Immature natural killer cell (primary cell): ENCODE results near the gene ZSWIM6. TPM values are rescaled to one million over a fixed set of nuclear protein-coding genes. Genes with fewer than 3 reads are reported as not detected.

Experiments used
- DNase-seq, 3 donors: peaks; one replicate each; pipeline ENCODE4 v3.0.0; 2022; ENCODE audit warnings: mixed read lengths in 1 of 3
- H3K27ac Mint-ChIP-seq, 6 donors: one replicate each; pipeline ENCODE4 v1.8.0; 2020; ENCODE audit warnings: mixed read lengths in 6 of 6, mild to moderate bottlenecking in 5 of 6, inconsistent platforms in 4 of 6, moderate library complexity in 3 of 6
- H3K27me3 Mint-ChIP-seq, 3 donors: one replicate each; pipeline ENCODE4 v1.8.0; 2020 to 2021; ENCODE audit warnings: low read depth in 3 of 3, mild to moderate bottlenecking in 3 of 3, mixed read lengths in 3 of 3, moderate library complexity in 3 of 3, inconsistent platforms in 1 of 3
- H3K36me3 Mint-ChIP-seq, 3 donors: one replicate each; pipeline ENCODE4 v1.8.0; 2020; ENCODE audit warnings: mixed read lengths in 3 of 3, inconsistent platforms in 2 of 3, mild to moderate bottlenecking in 2 of 3
- H3K4me1 Mint-ChIP-seq, 2 donors: one replicate each; pipeline ENCODE4 v1.8.0; 2020; ENCODE audit warnings: inconsistent platforms in 2 of 2, mild to moderate bottlenecking in 2 of 2, mixed read lengths in 2 of 2, moderate library complexity in 1 of 2
- H3K4me3 Mint-ChIP-seq, 5 donors: one replicate each; pipeline ENCODE4 v1.8.0; 2020; ENCODE audit warnings: mild to moderate bottlenecking in 5 of 5, mixed read lengths in 5 of 5, inconsistent platforms in 3 of 5, moderate library complexity in 3 of 5
- H3K9me3 Mint-ChIP-seq, 6 donors: one replicate each; pipeline ENCODE4 v1.8.0; 2020; ENCODE audit warnings: mild to moderate bottlenecking in 6 of 6, mixed read lengths in 6 of 6, inconsistent platforms in 4 of 6, moderate library complexity in 3 of 6
- polyA plus RNA-seq, 3 donors: library from polyadenylated mRNA; unstranded; fragments of 300-500 nt; fragmentation: Illumina TruSeq; gene quantifications; one replicate each; pipeline ENCODE4 v1.2.3, GENCODE V29; 2021

ZSWIM6 gene
- polyA plus RNA-seq, 3 donors from 2014 or later, result 0.40 to 0.76 (median 0.43) TPM

- DNase-seq, result no peak
- Mint-ChIP-seq H3K9me3 (no peaks in the 10 kb centered on the region), H3K27ac (no peak overlapping the region), H3K4me1 (peaks cover 6 to 24% of the 10 kb centered on the region in 2 donors), H3K27me3 (no peaks in the 10 kb centered on the region), H3K4me3 (no peak overlapping the region), H3K36me3 (no peaks in the 10 kb centered on the region)
Observed at GRCh38 chr5:61466017-61466416, 134.0 kb downstream of the ZSWIM6 start.

- H3K27ac Mint-ChIP-seq, result no peak overlapping the region
- peaks cover 22 to 43% of the 10 kb centered on the region in 2 donors for H3K4me1 Mint-ChIP-seq
- H3K9me3 Mint-ChIP-seq, result no peaks in the 10 kb centered on the region
- H3K36me3 Mint-ChIP-seq, result no peaks in the 10 kb centered on the region
- no peaks in the 10 kb centered on the region for H3K27me3 Mint-ChIP-seq
- no peak overlapping the region for H3K4me3 Mint-ChIP-seq
- DNase-seq, result no peak
Observed at GRCh38 chr5:61467766-61468482, 135.9 kb downstream of the ZSWIM6 start.

- H3K36me3 Mint-ChIP-seq, result no peaks in the 10 kb centered on the region
- no peak overlapping the region for H3K4me3 Mint-ChIP-seq
- H3K4me1 Mint-ChIP-seq, result peaks cover 22 to 45% of the 10 kb centered on the region in 2 donors
- H3K27me3 Mint-ChIP-seq, result no peaks in the 10 kb centered on the region
- DNase-seq, result no peak
- H3K9me3 Mint-ChIP-seq, result no peaks in the 10 kb centered on the region
- H3K27ac Mint-ChIP-seq, result no peak overlapping the region
Observed at GRCh38 chr5:61468483-61468865, 136.4 kb downstream of the ZSWIM6 start.

- Mint-ChIP-seq H3K27ac (no peak overlapping the region), H3K4me1 (peaks cover 21 to 33% of the 10 kb centered on the region in 2 donors), H3K27me3 (no peaks in the 10 kb centered on the region), H3K9me3 (no peaks in the 10 kb centered on the region), H3K36me3 (peaks cover 5 to 8% (median 7%) of the 10 kb centered on the region in 3 donors), H3K4me3 (no peak overlapping the region)
- no peak for DNase-seq
Observed at GRCh38 chr5:61471352-61471751, 139.3 kb downstream of the ZSWIM6 start.

GRCh38 chr5:61472172-61472958, 140.3 kb downstream of the ZSWIM6 start:
- DNase-seq, result no peak
- Mint-ChIP-seq H3K4me1 (peaks cover 21 to 33% of the 10 kb centered on the region in 2 donors), H3K36me3 (peaks cover 7 to 9% (median 8%) of the 10 kb centered on the region in 3 donors), H3K27ac (peak overlapping the region in 3 of 6 donors; percentile 2 to 9 (median 7)), H3K4me3 (no peak overlapping the region), H3K9me3 (no peaks in the 10 kb centered on the region), H3K27me3 (no peaks in the 10 kb centered on the region)

GRCh38 chr5:61474746-61475145, 142.7 kb downstream of the ZSWIM6 start:
- H3K36me3 Mint-ChIP-seq, result peaks cover 7 to 12% (median 8%) of the 10 kb centered on the region in 3 donors
- no peak overlapping the region for H3K27ac Mint-ChIP-seq
- peaks cover 22 to 33% of the 10 kb centered on the region in 2 donors for H3K4me1 Mint-ChIP-seq
- DNase-seq, result no peak
- no peaks in the 10 kb centered on the region for H3K27me3 Mint-ChIP-seq
- H3K4me3 Mint-ChIP-seq, result no peak overlapping the region
- H3K9me3 Mint-ChIP-seq, result no peaks in the 10 kb centered on the region

GRCh38 chr5:61477788-61478187, 145.7 kb downstream of the ZSWIM6 start:
- H3K36me3 Mint-ChIP-seq, result peaks cover 7 to 12% (median 8%) of the 10 kb centered on the region in 3 donors
- peaks cover 3 to 4% of the 10 kb centered on the region in 2 donors for H3K4me1 Mint-ChIP-seq
- no peak overlapping the region for H3K4me3 Mint-ChIP-seq
- H3K9me3 Mint-ChIP-seq, result no peaks in the 10 kb centered on the region
- H3K27ac Mint-ChIP-seq, result no peak overlapping the region
- DNase-seq, result no peak
- no peaks in the 10 kb centered on the region for H3K27me3 Mint-ChIP-seq

GRCh38 chr5:61479850-61480614, 148.0 kb downstream of the ZSWIM6 start:
- DNase-seq, result no peak
- H3K36me3 Mint-ChIP-seq, result peaks cover 3 to 7% (median 5%) of the 10 kb centered on the region in 3 donors
- no peaks in the 10 kb centered on the region for H3K27me3 Mint-ChIP-seq
- no peak overlapping the region for H3K27ac Mint-ChIP-seq
- no peak overlapping the region for H3K4me3 Mint-ChIP-seq
- no peaks in the 10 kb centered on the region for H3K9me3 Mint-ChIP-seq
- H3K4me1 Mint-ChIP-seq, result peaks cover 0 to 2% of the 10 kb centered on the region in 2 donors

GRCh38 chr5:61482980-61483379, 150.9 kb downstream of the ZSWIM6 start:
- no peaks in the 10 kb centered on the region for H3K27me3 Mint-ChIP-seq
- no peak for DNase-seq
- no peaks in the 10 kb centered on the region for H3K9me3 Mint-ChIP-seq
- H3K4me3 Mint-ChIP-seq, result no peak overlapping the region
- H3K27ac Mint-ChIP-seq, result no peak overlapping the region
- no peaks in the 10 kb centered on the region for H3K36me3 Mint-ChIP-seq
- H3K4me1 Mint-ChIP-seq, result peaks cover 7 to 16% of the 10 kb centered on the region in 2 donors

- no peak overlapping the region for H3K27ac Mint-ChIP-seq
- peaks cover 3 to 7% (median 4%) of the 10 kb centered on the region in 3 donors for H3K36me3 Mint-ChIP-seq
- no peak overlapping the region for H3K4me3 Mint-ChIP-seq
- no peaks in the 10 kb centered on the region for H3K27me3 Mint-ChIP-seq
- DNase-seq, result no peak
- H3K9me3 Mint-ChIP-seq, result peaks cover 0 to 3% (median 0%) of the 10 kb centered on the region in 6 donors
- peaks cover 6 to 16% of the 10 kb centered on the region in 2 donors for H3K4me1 Mint-ChIP-seq
Observed at GRCh38 chr5:61486476-61486875, 154.4 kb downstream of the ZSWIM6 start.

GRCh38 chr5:61489574-61489973, 157.5 kb downstream of the ZSWIM6 start:
- peaks cover 0 to 3% (median 0%) of the 10 kb centered on the region in 6 donors for H3K9me3 Mint-ChIP-seq
- no peak overlapping the region for H3K27ac Mint-ChIP-seq
- no peaks in the 10 kb centered on the region for H3K27me3 Mint-ChIP-seq
- no peak for DNase-seq
- H3K4me1 Mint-ChIP-seq, result peaks cover 7 to 16% of the 10 kb centered on the region in 2 donors
- peaks cover 8 to 12% (median 9%) of the 10 kb centered on the region in 3 donors for H3K36me3 Mint-ChIP-seq
- H3K4me3 Mint-ChIP-seq, result no peak overlapping the region

GRCh38 chr5:61491861-61492260, 159.8 kb downstream of the ZSWIM6 start:
- no peak overlapping the region for H3K27ac Mint-ChIP-seq
- peaks cover 8 to 22% (median 9%) of the 10 kb centered on the region in 3 donors for H3K36me3 Mint-ChIP-seq
- no peak overlapping the region for H3K4me3 Mint-ChIP-seq
- H3K27me3 Mint-ChIP-seq, result no peaks in the 10 kb centered on the region
- H3K4me1 Mint-ChIP-seq, result peaks cover 1 to 2% of the 10 kb centered on the region in 2 donors
- no peak for DNase-seq
- H3K9me3 Mint-ChIP-seq, result peaks cover 0 to 3% (median 0%) of the 10 kb centered on the region in 6 donors

- Mint-ChIP-seq H3K27me3 (no peaks in the 10 kb centered on the region), H3K4me1 (peaks cover 0 to 2% of the 10 kb centered on the region in 2 donors), H3K36me3 (peaks cover 7 to 17% (median 8%) of the 10 kb centered on the region in 3 donors), H3K9me3 (no peaks in the 10 kb centered on the region), H3K4me3 (no peak overlapping the region), H3K27ac (no peak overlapping the region)
- no peak for DNase-seq
Observed at GRCh38 chr5:61493973-61494372, 161.9 kb downstream of the ZSWIM6 start.
